GM12873 (cell line): ENCODE measurements around the gene PCDHB3.

ENCODE experiments used
- TF ChIP-seq, protein P1 (sequence below): IDR thresholded peaks from 2 replicates; pipeline ENCODE4 v1.5.1; 2012; ENCODE audit warnings: low read depth, mild to moderate bottlenecking, moderate library complexity, low read length, control low read depth; ENCODE audit not compliant: insufficient read depth; ENCODE audit errors: missing control alignments

Gene PCDHB3

GRCh38 chr5:141135718-141136266, 35.5 kb downstream of the PCDHB3 start:
- TF ChIP-seq, protein P1, sequence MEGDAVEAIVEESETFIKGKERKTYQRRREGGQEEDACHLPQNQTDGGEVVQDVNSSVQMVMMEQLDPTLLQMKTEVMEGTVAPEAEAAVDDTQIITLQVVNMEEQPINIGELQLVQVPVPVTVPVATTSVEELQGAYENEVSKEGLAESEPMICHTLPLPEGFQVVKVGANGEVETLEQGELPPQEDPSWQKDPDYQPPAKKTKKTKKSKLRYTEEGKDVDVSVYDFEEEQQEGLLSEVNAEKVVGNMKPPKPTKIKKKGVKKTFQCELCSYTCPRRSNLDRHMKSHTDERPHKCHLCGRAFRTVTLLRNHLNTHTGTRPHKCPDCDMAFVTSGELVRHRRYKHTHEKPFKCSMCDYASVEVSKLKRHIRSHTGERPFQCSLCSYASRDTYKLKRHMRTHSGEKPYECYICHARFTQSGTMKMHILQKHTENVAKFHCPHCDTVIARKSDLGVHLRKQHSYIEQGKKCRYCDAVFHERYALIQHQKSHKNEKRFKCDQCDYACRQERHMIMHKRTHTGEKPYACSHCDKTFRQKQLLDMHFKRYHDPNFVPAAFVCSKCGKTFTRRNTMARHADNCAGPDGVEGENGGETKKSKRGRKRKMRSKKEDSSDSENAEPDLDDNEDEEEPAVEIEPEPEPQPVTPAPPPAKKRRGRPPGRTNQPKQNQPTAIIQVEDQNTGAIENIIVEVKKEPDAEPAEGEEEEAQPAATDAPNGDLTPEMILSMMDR: no peak

DNA sequence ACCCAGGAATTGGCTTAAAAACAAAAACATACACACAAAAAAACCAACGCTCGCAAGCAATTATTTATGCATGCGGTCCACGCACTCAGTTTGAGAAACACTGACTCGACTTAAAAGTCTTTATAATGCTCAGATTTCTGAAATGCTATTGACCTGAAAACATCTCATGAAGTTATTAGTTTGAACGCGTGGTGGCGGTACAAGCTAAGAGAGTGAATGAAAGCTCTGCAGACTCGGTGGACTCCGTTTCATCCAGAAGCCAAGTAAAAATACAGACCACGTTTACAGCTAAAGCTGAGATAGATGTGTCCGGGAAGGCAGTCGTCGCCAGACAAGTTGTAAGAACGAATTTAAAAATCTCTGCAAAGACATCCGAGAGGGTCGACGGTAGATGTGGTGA, 49.5 kb downstream of the PCDHB3 start, which contains the start of gene PCDHB6:
Gene PCDHB6, plus strand, starts transcription at position 246 of the 400 bp plus-strand sequence. CDS start 201 bp downstream, outside the sequence.
- TF ChIP-seq, protein P1: no peak

- TF ChIP-seq, protein P1: no peak
These were observed 50.1 kb downstream of the PCDHB3 start for GRCh38 chr5:141150224-141150992.

DNA sequence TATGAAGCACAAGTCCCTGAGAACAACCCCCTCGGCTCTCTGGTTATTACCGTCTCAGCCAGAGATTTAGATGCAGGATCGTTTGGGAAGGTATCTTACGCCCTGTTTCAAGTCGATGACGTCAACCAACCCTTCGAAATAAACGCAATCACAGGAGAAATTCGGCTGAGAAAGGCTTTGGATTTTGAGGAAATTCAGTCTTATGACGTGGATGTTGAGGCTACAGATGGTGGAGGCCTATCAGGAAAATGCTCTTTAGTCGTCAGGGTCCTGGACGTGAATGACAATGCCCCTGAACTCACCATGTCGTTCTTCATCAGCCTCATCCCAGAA, 50.7 kb downstream of the PCDHB3 start:
- TF ChIP-seq, protein P1: no peak
